ENCODE data around the gene COBL. TPM values are rescaled to one million over a fixed set of nuclear protein-coding genes. Genes with fewer than 3 reads are reported as not detected.

Gene COBL
- total and polyA plus RNA-seq, 2 of the 8 experiments (the other 6 are each of a cell fraction or from before 2014, with no cell fraction given), result 13.8 to 40.4 TPM

DNA sequence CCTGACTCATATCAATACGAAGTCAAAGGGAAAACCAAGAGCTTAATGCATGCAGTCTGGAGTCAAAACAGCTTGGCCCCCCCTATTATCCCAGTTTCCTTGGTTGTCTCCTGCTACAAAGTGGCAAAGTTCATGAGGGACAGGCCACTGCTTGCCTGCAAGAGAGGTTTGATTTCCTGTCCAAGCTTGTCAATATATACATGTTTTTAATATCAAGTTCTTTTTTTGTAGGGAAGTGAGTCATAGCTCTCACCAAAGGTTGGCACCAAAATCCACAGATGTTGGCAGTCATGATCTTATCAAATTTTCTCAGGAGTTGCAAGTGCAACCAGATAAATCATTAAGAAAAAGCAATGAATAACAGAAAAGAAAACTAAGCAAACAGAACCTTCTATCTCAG lies 176.8 kb downstream of the COBL start:
- Histone ChIP-seq H3K56ac (replicated peaks; ENCODE audit: insufficient read length, low read depth, low read length) (no peak overlapping the region), H2BK20ac (ENCODE audit: low read length) (no peak overlapping the region), H3K79me2 (ENCODE audit: control insufficient read depth in 1 of 2, insufficient read depth in 2 of 2, low read length in 2 of 2) (peaks cover 0 to 7% of the 10 kb centered on the region in 2 experiments; a peak in 1 of 4 replicates), H3K23ac (ENCODE audit: insufficient read length) (no peak overlapping the region), H3K18ac (ENCODE audit: extremely low read depth, low read length) (no peak overlapping the region), H3K23me2 (ENCODE audit: low read depth, low read length) (no peaks in the 10 kb centered on the region), H3K14ac (ENCODE audit: insufficient read length) (no peak overlapping the region), H2AK5ac (ENCODE audit: low read depth, low read length) (no peak overlapping the region), H2BK12ac (ENCODE audit: low read depth, low read length) (no peak overlapping the region), H3K79me1 (ENCODE audit: low read depth, low read length) (no peaks in the 10 kb centered on the region; the same call in 1 of the 2 replicates), H2BK5ac (ENCODE audit: low read depth, low read length) (no peak overlapping the region), H3K27ac (ENCODE audit: low read depth, low read length) (no peak overlapping the region), H3K4me3 (ENCODE audit: extremely low read depth in 1 of 4, insufficient read depth in 2 of 4, low read depth in 3 of 4, low read length in 4 of 4) (no peak overlapping the region), H3K4ac (replicated peaks; ENCODE audit: insufficient read length, low read depth, low read length) (no peak overlapping the region), H3K4me1 (replicated peaks in 1 of 4; ENCODE audit: control insufficient read depth in 3 of 4, insufficient read depth in 4 of 4, low read length in 3 of 4) (peaks cover 4 to 8% (median 6%) of the 10 kb centered on the region in 4 experiments), H2BK15ac (ENCODE audit: low read length) (no peak overlapping the region), H3K36me3 (ENCODE audit: control insufficient read depth in 2 of 4, insufficient read depth in 4 of 4, low read length in 3 of 4) (peaks cover 0 to 6% (median 2%) of the 10 kb centered on the region in 4 experiments; a peak in 2 of 8 replicates), H2BK120ac (replicated peaks; ENCODE audit: low read depth, low read length) (no peak overlapping the region), H3K27me3 (replicated peaks in 1 of 4; ENCODE audit: control insufficient read depth in 3 of 4, extremely low read depth in 1 of 4, insufficient read depth in 3 of 4, low read length in 3 of 4) (peaks cover 0 to 1% (median 0%) of the 10 kb centered on the region in 4 experiments; a peak in 1 of 7 replicates), H3K4me2 (ENCODE audit: insufficient read depth in 1 of 2, low read depth in 2 of 2, low read length in 2 of 2) (no peak overlapping the region), H4K5ac (ENCODE audit: insufficient read length, low read depth, low read length) (no peak overlapping the region), H2AFZ (ENCODE audit: low read length) (no peak overlapping the region), H3K9me3 (ENCODE audit: insufficient read depth in 2 of 2, low read depth in 1 of 2, low read length in 1 of 2) (no peaks in the 10 kb centered on the region), H4K8ac (ENCODE audit: extremely low read depth, insufficient read depth, low read length) (no peak overlapping the region), H4K20me1 (replicated peaks in 1 of 2; ENCODE audit: control insufficient read depth in 1 of 2, insufficient read depth in 2 of 2, low read length in 2 of 2) (peaks cover 0 to 4% of the 10 kb centered on the region in 2 experiments), H4K91ac (replicated peaks; ENCODE audit: insufficient read length, low read length) (no peak overlapping the region), H3K9ac (replicated peaks in 1 of 4; ENCODE audit: extremely low read depth in 1 of 4, low read depth in 3 of 4, low read length in 3 of 4) (no peak overlapping the region)
- WGBS, 2 experiments (ENCODE audit: extremely low coverage in 1 of 2, insufficient coverage in 1 of 2, insufficient read length in 1 of 2, insufficient replicate concordance in 2 of 2, low coverage in 1 of 2, low lambda C conversion rate in 2 of 2, missing lambda C conversion rate in 1 of 2), result 73% methylated on average over 1 of the region's 1 CpG; no CpG with 5 or more reads in 1 of the 2 experiments
- TF ChIP-seq, protein P1, sequence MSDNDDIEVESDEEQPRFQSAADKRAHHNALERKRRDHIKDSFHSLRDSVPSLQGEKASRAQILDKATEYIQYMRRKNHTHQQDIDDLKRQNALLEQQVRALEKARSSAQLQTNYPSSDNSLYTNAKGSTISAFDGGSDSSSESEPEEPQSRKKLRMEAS (IDR thresholded peaks at IDR 0.05), result no peak
- TF ChIP-seq TAF1 (IDR thresholded peaks at IDR 0.05; ENCODE audit: low read depth, low read length) (no peak), EGR1 (IDR thresholded peaks at IDR 0.05; ENCODE audit: borderline replicate concordance, low read depth, low read length) (no peak), HDAC2 (IDR thresholded peaks at IDR 0.05; ENCODE audit: borderline replicate concordance in 1 of 2, low read depth in 2 of 2, low read length in 2 of 2) (no peak), SUZ12 (IDR thresholded peaks at IDR 0.05; ENCODE audit: low read length) (no peak), CBX8 (IDR thresholded peaks at IDR 0.05; ENCODE audit: borderline replicate concordance, low read depth, low read length) (no peak), SP2 (IDR thresholded peaks at IDR 0.05; ENCODE audit: low read length) (no peak), RBBP5 (IDR thresholded peaks at IDR 0.05; ENCODE audit: borderline replicate concordance, low read depth, low read length) (no peak), RFX5 (IDR thresholded peaks at IDR 0.05; ENCODE audit: borderline replicate concordance, low read depth, low read length) (no peak), PHF8 (conservative IDR thresholded peaks at IDR 0.05; ENCODE audit: low read depth, low read length) (no peak), RXRA (IDR thresholded peaks at IDR 0.05; ENCODE audit: insufficient read depth, low read depth, low read length) (no peak), CBX5 (IDR thresholded peaks at IDR 0.05; ENCODE audit: low read depth, low read length) (no peak)
- TF ChIP-seq, protein P2, sequence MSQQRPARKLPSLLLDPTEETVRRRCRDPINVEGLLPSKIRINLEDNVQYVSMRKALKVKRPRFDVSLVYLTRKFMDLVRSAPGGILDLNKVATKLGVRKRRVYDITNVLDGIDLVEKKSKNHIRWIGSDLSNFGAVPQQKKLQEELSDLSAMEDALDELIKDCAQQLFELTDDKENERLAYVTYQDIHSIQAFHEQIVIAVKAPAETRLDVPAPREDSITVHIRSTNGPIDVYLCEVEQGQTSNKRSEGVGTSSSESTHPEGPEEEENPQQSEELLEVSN (IDR thresholded peaks at IDR 0.05), result no peak
- CTCF ChIA-PET (ENCODE audit: partially characterized antibody), result interaction anchor here (0.8 to 6.1 kb wide), 17 partner anchors 12 to 522 kb away, joined by 3 to 76 read pairs (median 8); no protein-coding TSS in a partner anchor
- FAIRE-seq (no peak), DNase-seq (ENCODE audit: low read depth in 1 of 2, low spot score in 2 of 2) (no peak)
- POLR2A ChIA-PET (ENCODE audit: partially characterized antibody), result no interaction called here
